Activated naive CD4-positive, alpha-beta T cell treated with anti-CD3 and anti-CD28 coated beads, Interleukin-2, amount 10 ng/mL, durations not matched to agents 7 days and 5 days (primary cell): Measurements from ENCODE around the gene MSX1.
"Not testable (repeated sequence)": the region's sequence is repeated elsewhere in the genome, so short reads cannot be mapped to it uniquely, and the experiment has no call there.

Source experiments
- CTCF ChIA-PET: fragments of 350-600 bp; sonication (Branson Sonifier 250); formaldehyde crosslinking; loops from one replicate; lab custom pipeline; 2021; ENCODE audit warnings: antibody characterized with exemption; lab: Charles Lee
- DNase-seq: peaks from one replicate; pipeline ENCODE4 v3.0.0-alpha.2; 2020
- H3K27ac Mint-ChIP-seq: one replicate; pipeline ENCODE4 v1.8.0; 2021; ENCODE audit warnings: mild to moderate bottlenecking, moderate library complexity, mixed read lengths
- H3K27me3 Mint-ChIP-seq: one replicate; pipeline ENCODE4 v1.8.0; 2021; ENCODE audit warnings: mild to moderate bottlenecking, mixed read lengths
- H3K36me3 Mint-ChIP-seq: one replicate; pipeline ENCODE4 v1.8.0; 2021; ENCODE audit warnings: mixed read lengths
- H3K4me1 Mint-ChIP-seq: one replicate; pipeline ENCODE4 v1.8.0; 2021; ENCODE audit warnings: mixed read lengths
- H3K4me3 Mint-ChIP-seq: one replicate; pipeline ENCODE4 v1.8.0; 2021; ENCODE audit warnings: mild to moderate bottlenecking, moderate library complexity, mixed read lengths
- H3K9me3 Mint-ChIP-seq: one replicate; pipeline ENCODE4 v1.8.0; 2021; ENCODE audit warnings: mixed read lengths

MSX1 gene

GRCh38 chr4:4859325-4859798, at the start of gene MSX1:
TSS of gene MSX1 (plus strand) at chr4:4859665. CDS start at chr4:4859900, 235 bp downstream.
- peaks cover 8% of the 10 kb centered on the region for H3K36me3 Mint-ChIP-seq
- CTCF ChIA-PET, result no interaction called here
- peak; percentile 32 for DNase-seq
- peaks cover 2% of the 10 kb centered on the region for H3K9me3 Mint-ChIP-seq
- peak within 1 kb of the TSS; percentile 75 for H3K27ac Mint-ChIP-seq
- peaks cover 19% of the 10 kb centered on the region for H3K4me1 Mint-ChIP-seq
- H3K27me3 Mint-ChIP-seq, result peaks cover 53% of the 10 kb centered on the region
- peak within 1 kb of the TSS; percentile 60 for H3K4me3 Mint-ChIP-seq

- no peak overlapping the region for H3K4me3 Mint-ChIP-seq
- H3K4me1 Mint-ChIP-seq, result no peaks in the 10 kb centered on the region
- CTCF ChIA-PET, result no interaction called here
- no peaks in the 10 kb centered on the region for H3K27me3 Mint-ChIP-seq
- peaks cover 15% of the 10 kb centered on the region for H3K9me3 Mint-ChIP-seq
- no peaks in the 10 kb centered on the region for H3K36me3 Mint-ChIP-seq
- H3K27ac Mint-ChIP-seq, result no peak overlapping the region
- no peak for DNase-seq
These were observed 49.2 kb upstream of the MSX1 start for GRCh38 chr4:4810092-4810774.

- no peaks in the 10 kb centered on the region for H3K36me3 Mint-ChIP-seq
- no peak overlapping the region for H3K27ac Mint-ChIP-seq
- no peaks in the 10 kb centered on the region for H3K27me3 Mint-ChIP-seq
- no peaks in the 10 kb centered on the region for H3K4me1 Mint-ChIP-seq
- peaks cover 10% of the 10 kb centered on the region for H3K9me3 Mint-ChIP-seq
- CTCF ChIA-PET, result no interaction called here
- no peak overlapping the region for H3K4me3 Mint-ChIP-seq
- DNase-seq, result no peak
These were observed 48.7 kb upstream of the MSX1 start for GRCh38 chr4:4810778-4811177.

- H3K9me3 Mint-ChIP-seq, result peaks cover 13% of the 10 kb centered on the region
- H3K4me1 Mint-ChIP-seq, result no peaks in the 10 kb centered on the region
- no peaks in the 10 kb centered on the region for H3K27me3 Mint-ChIP-seq
- CTCF ChIA-PET, result no interaction called here
- no peak overlapping the region for H3K4me3 Mint-ChIP-seq
- H3K36me3 Mint-ChIP-seq, result no peaks in the 10 kb centered on the region
- H3K27ac Mint-ChIP-seq, result no peak overlapping the region
- DNase-seq, result no peak
These were observed 47.2 kb upstream of the MSX1 start for GRCh38 chr4:4812145-4812794.

- no peak overlapping the region for H3K4me3 Mint-ChIP-seq
- no peak overlapping the region for H3K27ac Mint-ChIP-seq
- no peaks in the 10 kb centered on the region for H3K4me1 Mint-ChIP-seq
- CTCF ChIA-PET, result no interaction called here
- no peak for DNase-seq
- peaks cover 4% of the 10 kb centered on the region for H3K9me3 Mint-ChIP-seq
- H3K27me3 Mint-ChIP-seq, result no peaks in the 10 kb centered on the region
- H3K36me3 Mint-ChIP-seq, result no peaks in the 10 kb centered on the region
These were observed 40.9 kb upstream of the MSX1 start for GRCh38 chr4:4818415-4819212.

- DNase-seq, result no peak
- no peaks in the 10 kb centered on the region for H3K27me3 Mint-ChIP-seq
- no peak overlapping the region for H3K4me3 Mint-ChIP-seq
- H3K36me3 Mint-ChIP-seq, result no peaks in the 10 kb centered on the region
- CTCF ChIA-PET, result no interaction called here
- no peaks in the 10 kb centered on the region for H3K4me1 Mint-ChIP-seq
- peaks cover 4% of the 10 kb centered on the region for H3K9me3 Mint-ChIP-seq
- no peak overlapping the region for H3K27ac Mint-ChIP-seq
These were observed 40.3 kb upstream of the MSX1 start for GRCh38 chr4:4819213-4819606.

GRCh38 chr4:4820261-4820660, 39.2 kb upstream of the MSX1 start:
- Mint-ChIP-seq H3K36me3 (no peaks in the 10 kb centered on the region), H3K9me3 (peaks cover 4% of the 10 kb centered on the region), H3K4me1 (no peaks in the 10 kb centered on the region), H3K27ac (no peak overlapping the region), H3K4me3 (no peak overlapping the region), H3K27me3 (no peaks in the 10 kb centered on the region)
- no peak for DNase-seq
- CTCF ChIA-PET, result no interaction called here

- CTCF ChIA-PET, result no interaction called here
- no peak for DNase-seq
- H3K9me3 Mint-ChIP-seq, result peaks cover 4% of the 10 kb centered on the region
- H3K4me1 Mint-ChIP-seq, result no peaks in the 10 kb centered on the region
- no peaks in the 10 kb centered on the region for H3K27me3 Mint-ChIP-seq
- H3K36me3 Mint-ChIP-seq, result no peaks in the 10 kb centered on the region
- H3K4me3 Mint-ChIP-seq, result no peak overlapping the region
- no peak overlapping the region for H3K27ac Mint-ChIP-seq
These were observed 38.7 kb upstream of the MSX1 start for GRCh38 chr4:4820739-4821138.

GRCh38 chr4:4821577-4821976, 37.9 kb upstream of the MSX1 start:
- Mint-ChIP-seq H3K27me3 (no peaks in the 10 kb centered on the region), H3K9me3 (peaks cover 4% of the 10 kb centered on the region), H3K27ac (no peak overlapping the region), H3K4me3 (no peak overlapping the region), H3K4me1 (no peaks in the 10 kb centered on the region), H3K36me3 (no peaks in the 10 kb centered on the region)
- DNase-seq, result no peak
- CTCF ChIA-PET, result no interaction called here

GRCh38 chr4:4822286-4822685, 37.2 kb upstream of the MSX1 start:
- H3K36me3 Mint-ChIP-seq, H3K4me3 Mint-ChIP-seq, CTCF ChIA-PET, H3K27me3 Mint-ChIP-seq, H3K27ac Mint-ChIP-seq, H3K4me1 Mint-ChIP-seq, DNase-seq, H3K9me3 Mint-ChIP-seq: not testable (repeated sequence)

- no peak overlapping the region for H3K4me3 Mint-ChIP-seq
- no peaks in the 10 kb centered on the region for H3K36me3 Mint-ChIP-seq
- H3K9me3 Mint-ChIP-seq, result no peaks in the 10 kb centered on the region
- H3K27ac Mint-ChIP-seq, result no peak overlapping the region
- H3K4me1 Mint-ChIP-seq, result no peaks in the 10 kb centered on the region
- CTCF ChIA-PET, result no interaction called here
- no peak for DNase-seq
- H3K27me3 Mint-ChIP-seq, result no peaks in the 10 kb centered on the region
These were observed 35.8 kb upstream of the MSX1 start for GRCh38 chr4:4823621-4824162.

- H3K27me3 Mint-ChIP-seq, result no peaks in the 10 kb centered on the region
- H3K9me3 Mint-ChIP-seq, result no peaks in the 10 kb centered on the region
- no peaks in the 10 kb centered on the region for H3K36me3 Mint-ChIP-seq
- H3K27ac Mint-ChIP-seq, result no peak overlapping the region
- no peaks in the 10 kb centered on the region for H3K4me1 Mint-ChIP-seq
- CTCF ChIA-PET, result no interaction called here
- no peak overlapping the region for H3K4me3 Mint-ChIP-seq
- DNase-seq, result no peak
These were observed 35.2 kb upstream of the MSX1 start for GRCh38 chr4:4824232-4824631.

- H3K4me1 Mint-ChIP-seq, result no peaks in the 10 kb centered on the region
- CTCF ChIA-PET, result no interaction called here
- no peaks in the 10 kb centered on the region for H3K36me3 Mint-ChIP-seq
- no peak overlapping the region for H3K27ac Mint-ChIP-seq
- H3K4me3 Mint-ChIP-seq, result no peak overlapping the region
- no peaks in the 10 kb centered on the region for H3K27me3 Mint-ChIP-seq
- no peak for DNase-seq
- H3K9me3 Mint-ChIP-seq, result no peaks in the 10 kb centered on the region
These were observed 34.0 kb upstream of the MSX1 start for GRCh38 chr4:4825431-4825830.

- peaks cover 1% of the 10 kb centered on the region for H3K9me3 Mint-ChIP-seq
- DNase-seq, result no peak
- H3K36me3 Mint-ChIP-seq, result no peaks in the 10 kb centered on the region
- H3K27me3 Mint-ChIP-seq, result no peaks in the 10 kb centered on the region
- H3K4me3 Mint-ChIP-seq, result no peak overlapping the region
- no peak overlapping the region for H3K27ac Mint-ChIP-seq
- CTCF ChIA-PET, result no interaction called here
- H3K4me1 Mint-ChIP-seq, result no peaks in the 10 kb centered on the region
These were observed 29.6 kb upstream of the MSX1 start for GRCh38 chr4:4829837-4830236.
